Measurements from ENCODE around the gene DPY19L3. TPM values are rescaled to one million over a fixed set of nuclear protein-coding genes. Genes with fewer than 3 reads are reported as not detected.
"Not testable (repeated sequence)": the region's sequence is repeated elsewhere in the genome, so short reads cannot be mapped to it uniquely, and the experiment has no call there.

The DPY19L3 gene
- polyA plus RNA-seq, 6 donors from 2014 or later = 4.4 to 9.8 (median 7.1) TPM

- Mint-ChIP-seq H3K4me1 (peaks cover 9 to 42% (median 19%) of the 10 kb centered on the region in 3 donors), H3K4me3 (peak overlapping the region; percentile 79 to 94 (median 90)), H3K9me3 (no peaks in the 10 kb centered on the region), H3K36me3 (no peaks in the 10 kb centered on the region), H3K27me3 (no peaks in the 10 kb centered on the region), H3K27ac (peak overlapping the region; percentile 33 to 97 (median 87))
- ATAC-seq (ENCODE audit: low read depth in 2 of 2) (no peak), DNase-seq (no peak)
These were observed 1.2 kb upstream of the DPY19L3 start for GRCh38 chr19:32404213-32404932.

- H3K36me3 Mint-ChIP-seq = no peaks in the 10 kb centered on the region
- peak overlapping the region; percentile 79 to 94 (median 90) for H3K4me3 Mint-ChIP-seq
- H3K27ac Mint-ChIP-seq = peak overlapping the region in 5 of 6 donors; percentile 70 to 97 (median 88)
- H3K4me1 Mint-ChIP-seq = peaks cover 9 to 42% (median 19%) of the 10 kb centered on the region in 3 donors
- no peak for ATAC-seq (ENCODE audit: low read depth in 2 of 2)
- no peak for DNase-seq
- H3K27me3 Mint-ChIP-seq = no peaks in the 10 kb centered on the region
- no peaks in the 10 kb centered on the region for H3K9me3 Mint-ChIP-seq
These were observed 588 bp upstream of the DPY19L3 start for GRCh38 chr19:32404933-32405430.

- no peak for ATAC-seq (ENCODE audit: low read depth in 2 of 2)
- H3K4me3 Mint-ChIP-seq = peak overlapping the region; percentile 79 to 93 (median 89)
- no peak for DNase-seq
- H3K9me3 Mint-ChIP-seq = no peaks in the 10 kb centered on the region
- H3K36me3 Mint-ChIP-seq = no peaks in the 10 kb centered on the region
- peaks cover 9 to 42% (median 19%) of the 10 kb centered on the region in 3 donors for H3K4me1 Mint-ChIP-seq
- peak overlapping the region in 5 of 6 donors; percentile 32 to 98 (median 86) for H3K27ac Mint-ChIP-seq
- no peaks in the 10 kb centered on the region for H3K27me3 Mint-ChIP-seq
These were observed 812 bp downstream of the DPY19L3 start for GRCh38 chr19:32406161-32407003.

DNA sequence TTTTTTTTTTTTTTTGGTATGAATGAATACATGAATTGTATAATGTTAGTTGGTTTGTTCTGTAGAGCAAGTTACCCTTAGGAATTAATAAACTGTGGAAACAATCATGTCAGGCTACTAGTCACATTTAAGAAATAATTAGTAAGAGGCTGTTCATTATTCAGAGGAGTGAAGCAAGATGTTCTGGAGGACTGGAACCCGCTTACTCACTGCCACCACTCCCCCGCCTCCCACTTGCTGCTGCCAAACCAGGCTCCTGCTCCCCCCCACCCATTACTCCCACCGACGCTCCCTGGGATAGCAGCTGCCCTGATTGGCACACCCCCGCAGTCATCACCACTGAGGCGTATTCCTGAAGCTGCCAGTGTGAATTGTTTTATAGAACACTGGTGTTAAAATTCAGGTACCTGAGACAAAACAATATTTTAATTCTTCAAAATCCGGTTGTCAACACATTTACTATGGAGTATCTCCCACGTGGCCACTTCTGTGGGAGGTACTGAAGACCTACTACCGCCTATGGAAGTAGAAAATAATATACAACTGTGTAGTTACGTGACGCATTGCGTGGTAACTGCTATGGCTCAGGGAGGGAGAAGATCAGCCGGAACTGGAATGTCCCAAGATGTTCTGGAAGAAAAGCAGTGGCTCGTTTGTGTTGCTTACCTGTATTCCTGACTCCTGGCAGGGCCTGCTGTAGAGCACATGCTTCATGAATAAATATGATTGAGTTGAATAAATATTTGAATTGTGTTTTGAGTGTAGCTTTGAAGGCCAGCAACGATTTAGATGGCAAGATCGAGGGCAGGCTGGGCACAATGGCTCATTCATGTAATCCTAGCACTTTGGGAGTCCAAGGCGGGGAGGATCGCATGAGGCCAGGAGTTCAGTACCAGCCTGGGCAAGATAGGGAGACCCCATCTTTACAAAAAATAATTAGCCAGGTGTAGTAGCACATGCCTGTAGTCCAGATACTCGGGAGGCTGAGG lies 1.7 kb downstream of the DPY19L3 start:
- no peaks in the 10 kb centered on the region for H3K36me3 Mint-ChIP-seq

GRCh38 chr19:32415246-32415645 lies 9.7 kb downstream of the DPY19L3 start:
- Mint-ChIP-seq H3K4me1 (no peaks in the 10 kb centered on the region), H3K36me3 (peaks cover 16 to 25% of the 10 kb centered on the region in 2 donors), H3K27me3 (no peaks in the 10 kb centered on the region), H3K9me3 (no peaks in the 10 kb centered on the region), H3K4me3 (no peak overlapping the region), H3K27ac (peak overlapping the region in 1 of 6 donors; percentile 88)
- DNase-seq (no peak), ATAC-seq (ENCODE audit: low read depth in 2 of 2) (no peak)

More for the DNA sequence above, 1.7 kb downstream of the DPY19L3 start:
- Mint-ChIP-seq H3K27me3 (no peaks in the 10 kb centered on the region), H3K27ac (peak overlapping the region in 4 of 6 donors; percentile 77 to 98 (median 90)), H3K9me3 (no peaks in the 10 kb centered on the region), H3K4me3 (peak overlapping the region; percentile 79 to 93 (median 89)), H3K4me1 (peaks cover 4 to 36% (median 19%) of the 10 kb centered on the region in 3 donors)
- no peak for ATAC-seq (ENCODE audit: low read depth in 2 of 2)
- DNase-seq = no peak

DNA sequence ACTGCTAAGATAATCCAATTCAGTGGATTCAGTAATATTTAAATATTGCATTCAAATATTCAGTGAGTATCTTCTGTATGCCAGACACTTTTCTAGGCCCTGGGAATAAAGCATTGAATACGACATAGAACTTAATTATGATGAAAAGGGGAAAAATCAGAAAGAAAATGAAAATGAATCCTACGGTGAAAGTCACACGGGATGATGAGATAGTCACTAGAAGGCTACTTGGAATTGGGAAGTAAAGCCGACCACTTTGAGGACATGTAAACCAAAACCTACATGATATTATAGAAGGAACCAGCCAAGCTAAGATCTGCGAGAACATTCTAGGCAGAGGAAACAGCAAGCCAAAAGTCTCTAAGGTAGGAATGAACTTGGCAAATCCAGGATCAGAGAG lies 10.1 kb downstream of the DPY19L3 start:
- H3K27ac Mint-ChIP-seq = peak overlapping the region in 2 of 6 donors; percentile 13 to 15
- H3K4me1 Mint-ChIP-seq = no peaks in the 10 kb centered on the region
- peaks cover 16 to 25% of the 10 kb centered on the region in 2 donors for H3K36me3 Mint-ChIP-seq
- ATAC-seq (ENCODE audit: low read depth in 2 of 2) (no peak), DNase-seq (no peak)
- H3K4me3 Mint-ChIP-seq = no peak overlapping the region
- H3K27me3 Mint-ChIP-seq = no peaks in the 10 kb centered on the region
- no peaks in the 10 kb centered on the region for H3K9me3 Mint-ChIP-seq

DNA sequence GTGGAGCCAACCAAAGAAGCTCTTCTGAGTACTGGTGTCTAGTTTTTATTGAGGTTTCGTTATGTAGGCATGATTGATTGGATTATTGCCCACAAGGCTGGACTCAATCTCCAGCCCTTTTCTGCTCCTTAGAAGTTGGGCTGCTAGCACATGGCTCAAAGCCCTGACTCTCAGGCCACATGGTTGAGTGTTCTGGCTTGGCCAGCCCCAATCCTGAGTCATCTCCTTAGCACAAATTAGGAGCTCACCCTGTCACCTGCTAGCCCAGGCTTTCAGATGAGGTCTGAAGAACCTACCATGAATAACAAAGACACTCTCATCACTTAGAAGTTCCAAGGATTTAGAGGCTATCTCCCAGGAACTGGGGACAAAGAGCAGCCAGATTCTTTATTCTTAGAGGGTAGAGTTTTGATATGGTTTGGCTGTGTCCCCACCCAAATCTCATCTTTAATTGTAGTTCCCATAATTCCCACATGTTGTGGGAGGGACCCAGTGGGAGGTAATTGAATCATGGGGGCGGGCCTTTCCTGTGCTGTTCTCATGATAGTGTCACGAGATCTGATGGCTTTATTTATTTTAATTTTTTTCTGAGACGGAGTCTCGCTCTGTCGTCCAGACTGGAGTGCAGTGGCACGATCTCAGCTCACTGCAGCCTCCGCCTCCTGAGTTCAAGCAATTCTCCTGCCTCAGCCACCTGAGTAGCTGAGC lies 11.3 kb downstream of the DPY19L3 start:
- H3K27me3 Mint-ChIP-seq = no peaks in the 10 kb centered on the region
- H3K4me1 Mint-ChIP-seq = peaks cover 5 to 8% (median 6%) of the 10 kb centered on the region in 3 donors
- peaks cover 16 to 25% of the 10 kb centered on the region in 2 donors for H3K36me3 Mint-ChIP-seq
- H3K27ac Mint-ChIP-seq = no peak overlapping the region
- no peak for DNase-seq
- peak overlapping the region in 1 of 8 donors; percentile 25 for H3K4me3 Mint-ChIP-seq
- no peak for ATAC-seq (ENCODE audit: low read depth in 2 of 2)
- peaks cover 0 to under 1% (median 0%) of the 10 kb centered on the region in 7 donors for H3K9me3 Mint-ChIP-seq

DNA sequence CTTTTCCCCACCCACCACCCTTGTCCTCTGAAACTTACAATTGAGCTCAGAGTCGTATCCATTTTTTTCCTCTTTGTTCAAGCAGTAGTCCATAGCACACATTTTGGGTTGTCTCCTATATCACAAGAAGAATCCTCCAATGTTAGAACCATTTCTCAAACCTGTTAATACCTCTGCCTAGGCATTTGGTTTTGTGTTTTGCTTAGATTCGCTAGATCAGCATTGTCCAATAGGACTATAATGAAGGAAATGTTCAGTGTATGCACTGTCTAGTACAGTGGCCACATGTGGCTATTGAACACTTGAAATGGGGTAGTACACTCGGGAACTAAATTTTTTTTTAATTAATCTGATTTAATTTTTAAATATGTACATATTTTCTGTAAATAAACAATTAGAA lies 12.6 kb downstream of the DPY19L3 start:
- no peak for ATAC-seq (ENCODE audit: low read depth in 2 of 2)
- Mint-ChIP-seq H3K27ac (peak overlapping the region in 2 of 6 donors; percentile 33 to 71), H3K9me3 (peaks cover 0 to 6% (median 0%) of the 10 kb centered on the region in 7 donors), H3K36me3 (peaks cover 16 to 20% of the 10 kb centered on the region in 2 donors), H3K4me1 (peaks cover 12 to 19% (median 16%) of the 10 kb centered on the region in 3 donors), H3K27me3 (no peaks in the 10 kb centered on the region), H3K4me3 (no peak overlapping the region)
- DNase-seq = no peak

- peaks cover 12 to 19% (median 16%) of the 10 kb centered on the region in 3 donors for H3K4me1 Mint-ChIP-seq
- no peaks in the 10 kb centered on the region for H3K27me3 Mint-ChIP-seq
- peaks cover 0 to 6% (median 0%) of the 10 kb centered on the region in 7 donors for H3K9me3 Mint-ChIP-seq
- H3K27ac Mint-ChIP-seq = peak overlapping the region; percentile 44 to 94 (median 75)
- DNase-seq (peak; percentile 8), ATAC-seq (ENCODE audit: low read depth in 2 of 2) (peak; percentile 27 to 39)
- peak overlapping the region in 7 of 8 donors; percentile 12 to 70 (median 48) for H3K4me3 Mint-ChIP-seq
- H3K36me3 Mint-ChIP-seq = peaks cover 0 to 12% of the 10 kb centered on the region in 2 donors
These were observed 16.2 kb downstream of the DPY19L3 start for GRCh38 chr19:32421589-32422361.

DNA sequence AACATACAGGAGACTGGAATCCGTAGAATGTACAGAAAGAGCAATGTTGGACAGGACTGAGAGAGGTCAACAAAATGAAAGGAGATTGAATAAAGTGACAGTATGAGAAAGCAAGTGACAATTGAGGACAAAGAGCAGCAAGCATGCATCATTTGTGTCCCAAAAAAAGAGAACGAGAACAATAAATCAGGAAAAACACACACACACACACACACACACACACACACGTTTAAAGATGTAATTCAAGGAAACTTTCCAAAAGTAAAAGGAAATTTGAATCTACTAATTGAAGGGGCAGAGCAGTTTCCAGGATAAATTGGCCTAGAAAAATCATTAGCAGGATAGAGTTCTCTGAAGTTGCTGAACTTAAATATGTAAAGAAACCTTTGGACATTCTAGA lies 16.9 kb downstream of the DPY19L3 start:
- peak overlapping the region in 5 of 8 donors; percentile 12 to 70 (median 52) for H3K4me3 Mint-ChIP-seq
- peak overlapping the region; percentile 25 to 94 (median 72) for H3K27ac Mint-ChIP-seq
- DNase-seq (no peak), ATAC-seq (ENCODE audit: low read depth in 2 of 2) (no peak)
- peaks cover 0 to 15% of the 10 kb centered on the region in 2 donors for H3K36me3 Mint-ChIP-seq
- H3K4me1 Mint-ChIP-seq = peaks cover 12 to 19% (median 16%) of the 10 kb centered on the region in 3 donors
- peaks cover 0 to 6% (median 0%) of the 10 kb centered on the region in 7 donors for H3K9me3 Mint-ChIP-seq
- no peaks in the 10 kb centered on the region for H3K27me3 Mint-ChIP-seq

DNA sequence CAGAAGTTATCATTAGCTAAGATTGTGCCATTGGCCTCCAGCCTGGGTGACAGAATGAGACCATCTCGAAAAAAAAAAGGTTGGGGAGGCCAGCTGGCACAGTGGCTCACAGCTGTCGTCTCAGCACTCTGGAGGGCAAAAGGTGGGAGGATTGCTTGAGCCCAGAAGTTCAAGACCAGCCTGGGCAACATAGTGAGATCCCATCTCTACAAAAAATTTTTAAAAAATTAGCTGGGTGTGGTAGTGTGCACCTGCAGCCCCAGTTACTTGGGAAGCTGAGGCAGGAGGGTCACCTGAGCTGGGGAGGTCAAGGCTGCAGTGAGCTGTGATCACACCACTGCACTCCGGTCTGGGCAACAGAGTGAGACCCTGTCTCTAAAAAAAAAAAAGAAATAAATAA lies 18.4 kb downstream of the DPY19L3 start:
- not testable (repeated sequence) for H3K4me3 Mint-ChIP-seq; H3K9me3 Mint-ChIP-seq; H3K27me3 Mint-ChIP-seq; DNase-seq; ATAC-seq (ENCODE audit: low read depth in 2 of 2)
- Mint-ChIP-seq H3K36me3 (peaks cover 8 to 15% of the 10 kb centered on the region in 2 donors), H3K4me1 (peaks cover 12 to 19% (median 16%) of the 10 kb centered on the region in 3 donors), H3K27ac (peak overlapping the region in 1 of 6 donors; percentile 21)

Measured in naive B cell (primary cell).